Smooth muscle cell (in vitro differentiated cells): ENCODE data around the gene TEKT1. TPM values are rescaled to one million over a fixed set of nuclear protein-coding genes. Genes with fewer than 3 reads are reported as not detected.

Source experiments
- polyA plus RNA-seq: library from polyadenylated mRNA; unstranded; fragments of >200 nt; fragmentation: Nextera tagmentation; extraction: Ambion mirVana; gene quantifications from 2 replicates; pipeline ENCODE4 v1.2.1, GENCODE V29; 2016
- small RNA-seq: library from RNA; depleted of rRNA; stranded (forward); fragments of <200 nt; gene quantifications from one replicate; pipeline ENCODE3, GENCODE V24; 2014
- total RNA-seq: library from RNA; depleted of rRNA; stranded (reverse); fragments of >200 nt; gene quantifications from 2 replicates; pipeline ENCODE4 v1.2.3, GENCODE V29; 2014

Gene TEKT1
- total and polyA plus RNA-seq, 2 experiments from 2014 or later = not detected

Small RNAs within 50 kb of the gene (small RNA-seq; reads per million reads assigned to genes)
- gene AC004706.2 = not detected

Other genes with a start within 250 kb of the TEKT1 start
- 15.0 and 22.0 TPM in 2 replicates for gene KIAA0753, start 191.0 kb downstream of the TEKT1 start, total RNA-seq
- gene KIAA0753, start 191.0 kb downstream of the TEKT1 start, polyA plus RNA-seq = 4.9 and 6.3 TPM in 2 replicates
- 132 and 363 TPM in 2 replicates for gene TXNDC17, start 190.7 kb downstream of the TEKT1 start, total RNA-seq
- 431 and 468 TPM in 2 replicates for gene TXNDC17, start 190.7 kb downstream of the TEKT1 start, polyA plus RNA-seq
- 13.7 and 26.3 TPM in 2 replicates for gene MED31, start 180.1 kb downstream of the TEKT1 start, total RNA-seq
- gene MED31, start 180.1 kb downstream of the TEKT1 start, polyA plus RNA-seq = 57.5 and 59.1 TPM in 2 replicates
- 3.3 and 5.5 TPM in 2 replicates for gene C17orf100, start 180.0 kb downstream of the TEKT1 start, total RNA-seq
- gene C17orf100, start 180.0 kb downstream of the TEKT1 start, polyA plus RNA-seq = 5.8 and 6.5 TPM in 2 replicates
- gene SLC13A5, start 118.4 kb downstream of the TEKT1 start, total RNA-seq = 2.3 and 4.3 TPM in 2 replicates
- 0.22 TPM in 1 of 2 replicates, not detected in the other for gene SLC13A5, start 118.4 kb downstream of the TEKT1 start, polyA plus RNA-seq
- 3.9 and 7.9 TPM in 2 replicates for gene XAF1, start 75.7 kb downstream of the TEKT1 start, total RNA-seq
- 3.1 and 8.3 TPM in 2 replicates for gene XAF1, start 75.7 kb downstream of the TEKT1 start, polyA plus RNA-seq
- not detected in 2 replicates for gene FBXO39, start 55.5 kb downstream of the TEKT1 start, total RNA-seq
- gene FBXO39, start 55.5 kb downstream of the TEKT1 start, polyA plus RNA-seq = 0.78 TPM in 1 of 2 replicates, not detected in the other
- not detected in 2 replicates for gene ALOX12, start 164.3 kb upstream of the TEKT1 start, total RNA-seq
- gene ALOX12, start 164.3 kb upstream of the TEKT1 start, polyA plus RNA-seq = 0.35 and 0.72 TPM in 2 replicates
- 350 and 356 TPM in 2 replicates for gene RNASEK, start 180.9 kb upstream of the TEKT1 start, total RNA-seq
- 718 and 785 TPM in 2 replicates for gene RNASEK, start 180.9 kb upstream of the TEKT1 start, polyA plus RNA-seq
- 0.45 TPM in 1 of 2 replicates, not detected in the other for gene BCL6B, start 191.3 kb upstream of the TEKT1 start, total RNA-seq
- not detected in 2 replicates for gene BCL6B, start 191.3 kb upstream of the TEKT1 start, polyA plus RNA-seq
- gene SLC16A13, start 204.3 kb upstream of the TEKT1 start, total RNA-seq = 2.0 and 2.7 TPM in 2 replicates
- 3.5 TPM in 2 replicates for gene SLC16A13, start 204.3 kb upstream of the TEKT1 start, polyA plus RNA-seq
- gene SLC16A11, start 212.4 kb upstream of the TEKT1 start, total RNA-seq = 0.36 TPM in 1 of 2 replicates, not detected in the other
- 0.65 and 0.80 TPM in 2 replicates for gene SLC16A11, start 212.4 kb upstream of the TEKT1 start, polyA plus RNA-seq
- gene CLEC10A, start 248.5 kb upstream of the TEKT1 start, total RNA-seq = not detected in 2 replicates
- gene CLEC10A, start 248.5 kb upstream of the TEKT1 start, polyA plus RNA-seq = not detected in 2 replicates